Activated CD8-positive, alpha-beta memory T cell treated with anti-CD3 and anti-CD28 coated beads for 36 hours (primary cell): ENCODE results near the gene CTBP2. TPM values are rescaled to one million over a fixed set of nuclear protein-coding genes. Genes with fewer than 3 reads are reported as not detected.

Experiments used
- CTCF ChIA-PET: fragments of 350-600 bp; sonication (Branson Sonifier 250); formaldehyde crosslinking; loops from one replicate; lab custom pipeline; 2021; ENCODE audit warnings: antibody characterized with exemption; lab: Charles Lee
- POLR2A ChIA-PET: fragments of 350-600 bp; sonication (Branson Sonifier 250); formaldehyde crosslinking; loops from one replicate; lab custom pipeline; 2021; ENCODE audit warnings: antibody characterized with exemption; lab: Charles Lee
- total RNA-seq, 2 experiments: library from RNA; stranded (reverse); gene quantifications; one replicate each; pipeline ENCODE4 v1.2.3, GENCODE V29; 2021

CTBP2 gene
- total RNA-seq, 2 experiments from 2014 or later = 0.99 to 1.2 TPM

DNA sequence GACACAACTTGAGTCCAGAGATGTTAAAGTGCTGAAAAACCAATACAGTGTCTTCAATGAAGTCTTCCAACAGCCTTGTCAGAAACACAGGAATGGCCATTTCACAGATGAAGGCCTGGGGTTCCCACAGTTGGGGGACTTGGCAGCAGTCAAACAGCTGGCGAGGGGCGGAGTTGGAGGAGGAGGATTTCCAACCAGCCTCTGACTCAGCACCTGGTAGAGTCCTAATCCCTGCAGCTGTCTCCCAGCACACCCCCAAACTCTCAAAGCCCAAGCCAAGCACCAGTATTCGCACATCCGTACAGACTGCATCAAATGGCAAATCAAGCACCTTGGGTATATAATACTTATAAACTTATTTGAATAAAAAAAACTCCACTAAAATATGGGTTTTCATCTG, 28.0 kb downstream of the CTBP2 start:
- ChIA-PET POLR2A (no interaction called here), CTCF (no interaction called here)

DNA sequence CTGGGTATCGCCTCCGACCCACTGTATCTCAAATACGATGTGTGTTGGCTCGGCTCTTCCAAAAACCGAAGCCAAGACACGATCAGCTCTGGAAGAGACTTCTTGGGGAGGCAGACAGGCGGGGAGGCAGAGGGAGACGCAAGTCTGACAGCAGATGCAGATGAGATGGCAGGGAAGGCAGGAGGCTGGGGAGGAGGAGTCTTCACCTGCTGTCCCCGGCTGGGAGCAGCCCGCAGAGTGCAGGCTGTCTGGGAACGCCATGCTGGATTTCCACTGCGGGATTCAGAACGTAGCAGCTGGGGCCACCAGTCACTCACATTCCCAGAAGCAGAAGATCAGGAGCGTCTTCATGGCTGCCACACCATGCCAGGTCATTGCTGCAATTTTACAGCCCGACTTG, 29.4 kb downstream of the CTBP2 start:
- CTCF ChIA-PET = no interaction called here

DNA sequence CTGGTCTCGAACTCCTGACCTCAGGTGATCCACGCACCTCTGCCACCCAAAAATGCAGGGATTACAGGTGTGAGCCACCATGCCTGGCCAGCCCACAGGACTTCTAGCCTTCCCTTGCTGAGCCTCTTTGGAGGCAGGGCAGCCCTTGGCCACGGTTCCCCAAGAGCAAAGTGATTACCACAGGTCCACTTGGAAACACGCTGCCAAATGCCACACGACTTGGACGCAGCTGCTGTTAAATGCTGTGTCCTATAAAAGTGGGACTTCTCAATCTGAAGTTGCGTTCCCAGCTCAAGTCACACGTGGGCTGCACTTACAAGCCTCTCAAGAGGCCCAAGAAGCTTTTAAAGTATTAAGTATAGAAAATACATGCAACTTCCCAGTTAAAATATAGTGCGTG, 30.1 kb downstream of the CTBP2 start:
- ChIA-PET CTCF (no interaction called here), POLR2A (no interaction called here)

More for the DNA sequence above, 29.4 kb downstream of the CTBP2 start:
- POLR2A ChIA-PET = no interaction called here

DNA sequence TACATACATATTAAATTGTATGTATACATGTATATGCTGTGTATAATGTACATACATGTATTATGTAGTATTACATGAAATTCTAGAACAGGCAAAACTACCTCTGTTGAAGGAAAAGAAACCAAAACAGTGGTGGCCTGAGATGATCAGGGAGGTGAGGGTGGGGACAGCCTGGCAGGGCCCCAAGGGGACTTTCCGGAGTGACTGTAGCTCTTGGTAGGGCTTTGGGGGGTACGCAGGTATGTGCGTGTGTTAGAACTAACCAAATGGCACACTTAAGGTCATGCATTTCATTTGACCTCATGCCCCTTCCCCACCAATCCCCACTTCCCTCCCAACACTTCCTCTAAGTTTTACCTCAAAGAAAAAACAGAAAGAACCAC, 31.3 kb downstream of the CTBP2 start:
- POLR2A ChIA-PET = no interaction called here
- CTCF ChIA-PET = no interaction called here

DNA sequence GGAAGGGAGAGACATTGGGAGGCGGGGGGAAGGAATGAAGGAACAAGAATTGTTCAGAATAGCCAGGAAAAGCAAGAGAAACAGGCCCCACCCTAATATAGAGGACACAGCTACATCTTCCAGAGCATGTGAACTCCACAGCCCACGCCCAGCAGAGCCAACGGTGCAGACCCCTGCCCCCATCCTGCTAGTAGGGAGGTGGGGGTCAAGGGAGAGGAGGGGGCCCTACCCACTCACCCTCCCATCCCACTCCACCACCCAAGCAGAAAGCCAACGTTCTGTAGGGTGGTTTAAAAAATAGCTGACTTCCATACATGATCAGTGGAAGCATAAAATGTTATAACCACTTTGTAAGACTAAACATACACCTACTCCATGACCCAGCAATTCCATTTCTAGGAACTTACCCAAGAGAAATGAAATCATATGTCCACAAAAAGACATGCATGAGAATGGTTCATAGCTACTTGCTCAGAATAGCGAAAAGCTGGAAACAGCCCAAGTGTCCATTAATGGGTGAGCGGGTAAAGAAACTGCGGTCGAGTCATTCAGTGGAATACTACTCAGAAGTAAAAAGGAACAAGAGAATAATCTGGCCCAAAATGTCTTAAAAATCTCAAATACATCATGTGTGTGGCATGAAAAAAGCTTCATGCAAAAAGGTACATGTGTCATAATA, 31.8 kb downstream of the CTBP2 start:
- CTCF ChIA-PET = no interaction called here

DNA sequence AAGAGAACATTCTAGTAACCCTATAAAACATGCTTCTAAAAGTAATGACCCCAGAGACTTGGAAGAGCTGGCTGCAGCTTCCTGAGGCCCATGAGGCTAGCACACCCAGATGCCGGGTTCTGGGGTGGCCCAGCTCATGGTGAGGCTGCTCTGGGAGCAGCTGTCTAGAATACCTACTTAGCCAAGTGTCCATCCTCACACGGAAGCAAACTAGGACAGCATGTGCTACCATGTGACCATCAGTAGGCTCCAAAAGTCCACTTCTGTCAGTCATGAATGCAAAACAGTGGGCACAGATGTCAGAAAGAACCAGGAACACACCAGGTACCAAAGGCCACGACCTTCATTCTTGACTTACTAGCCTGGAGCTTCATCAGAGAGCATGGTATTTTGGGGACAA, 32.4 kb downstream of the CTBP2 start:
- ChIA-PET CTCF (no interaction called here), POLR2A (no interaction called here)

More for the DNA sequence above, 31.8 kb downstream of the CTBP2 start:
- POLR2A ChIA-PET = no interaction called here

DNA sequence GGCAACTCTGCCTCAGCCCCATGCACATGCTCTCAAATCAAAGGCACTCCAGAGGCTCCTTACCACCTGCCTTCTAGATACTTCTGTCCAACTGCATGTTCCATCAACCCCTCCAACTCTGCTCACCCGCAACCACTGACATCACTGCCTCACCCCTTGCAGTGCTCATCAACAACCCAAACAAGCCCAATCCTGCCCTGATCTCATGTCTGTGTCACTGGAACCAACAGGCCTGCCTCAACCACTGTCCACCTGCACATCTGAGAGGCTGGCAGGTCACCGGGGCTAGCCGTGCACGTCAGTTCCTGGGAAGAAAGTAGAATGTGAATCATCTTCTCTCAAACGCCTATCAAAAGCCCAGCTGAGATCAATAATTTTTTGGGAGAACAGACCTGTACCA, 33.3 kb downstream of the CTBP2 start:
- POLR2A ChIA-PET = no interaction called here
- CTCF ChIA-PET = no interaction called here

DNA sequence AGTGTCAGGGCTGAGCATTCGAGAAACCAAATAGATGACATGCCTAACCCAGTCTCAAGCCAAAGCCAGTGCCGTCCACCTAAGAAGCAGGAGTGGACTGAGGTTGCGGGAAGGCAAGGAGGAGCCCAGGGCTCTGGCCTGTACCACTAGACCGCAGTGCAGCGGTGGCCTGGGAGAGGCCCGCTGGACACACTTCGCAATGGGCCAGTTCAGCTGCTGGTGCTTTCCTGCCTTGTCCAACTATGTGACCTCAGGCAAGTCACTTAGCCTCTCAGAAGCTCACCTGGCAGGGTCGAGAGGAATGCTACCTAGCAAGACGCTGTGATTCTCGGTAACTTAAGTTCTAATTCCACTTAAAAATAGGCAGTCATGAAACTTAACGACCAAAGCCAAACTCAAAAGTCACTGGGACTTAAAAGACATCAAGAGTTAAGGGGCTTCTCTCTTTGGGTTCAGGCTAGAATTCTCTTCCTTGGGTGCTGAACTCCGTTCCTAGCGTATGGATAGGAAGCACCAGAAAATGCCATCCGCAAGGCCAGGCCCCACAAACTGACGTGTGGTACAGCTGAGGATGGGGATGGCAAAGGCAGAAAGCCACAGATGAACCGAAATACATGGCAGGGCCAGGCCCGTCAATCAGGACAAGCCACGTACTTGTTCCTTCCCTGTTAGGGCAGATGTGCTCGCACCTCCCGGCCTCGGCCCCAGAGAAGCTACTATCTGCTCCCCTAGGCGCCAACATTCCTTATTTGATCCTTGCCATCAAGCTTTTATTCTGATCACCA, 34.2 kb downstream of the CTBP2 start:
- POLR2A ChIA-PET = no interaction called here
- CTCF ChIA-PET = interaction anchor here (0.5 kb wide), 1 partner anchor 148 kb away, joined by 4 read pairs; no protein-coding TSS in a partner anchor

DNA sequence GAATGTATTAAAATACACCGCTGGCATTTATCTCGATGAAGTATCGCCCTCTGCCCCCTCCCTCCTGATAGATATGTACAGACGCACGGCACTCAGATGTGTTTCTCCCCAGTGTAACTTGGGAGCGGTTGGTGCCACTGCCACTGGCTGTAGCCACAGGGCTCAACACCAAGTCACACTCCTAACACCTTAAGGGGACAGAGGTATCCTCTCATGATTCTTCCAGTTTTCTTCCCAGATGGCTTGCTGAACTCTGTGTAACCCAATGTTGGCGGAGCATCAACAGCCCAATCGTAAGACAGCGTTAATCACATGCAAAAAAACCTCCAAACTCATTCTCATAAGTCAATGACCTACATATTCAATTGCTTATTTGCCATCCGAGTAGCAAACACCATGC, 35.5 kb downstream of the CTBP2 start:
- ChIA-PET POLR2A (no interaction called here), CTCF (no interaction called here)

DNA sequence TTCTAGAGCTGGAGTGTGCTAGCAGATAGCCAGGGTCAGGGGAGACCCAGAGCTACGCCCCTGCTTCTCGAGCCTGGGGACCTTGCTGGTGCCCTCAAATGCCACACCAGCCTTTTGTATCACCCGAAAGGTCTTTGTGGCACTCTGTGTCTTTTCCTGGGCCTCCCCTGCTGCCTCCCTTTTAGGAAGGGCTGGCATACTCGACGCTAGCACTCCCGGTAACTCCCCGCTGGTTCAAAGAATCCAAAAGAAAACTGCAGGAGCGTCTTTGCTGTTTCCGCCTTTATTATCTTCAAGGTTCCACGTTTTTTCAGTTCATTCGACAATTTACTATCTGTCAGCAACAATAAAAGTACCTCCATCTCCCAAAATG, 36.3 kb downstream of the CTBP2 start:
- POLR2A ChIA-PET = no interaction called here
- CTCF ChIA-PET = no interaction called here

DNA sequence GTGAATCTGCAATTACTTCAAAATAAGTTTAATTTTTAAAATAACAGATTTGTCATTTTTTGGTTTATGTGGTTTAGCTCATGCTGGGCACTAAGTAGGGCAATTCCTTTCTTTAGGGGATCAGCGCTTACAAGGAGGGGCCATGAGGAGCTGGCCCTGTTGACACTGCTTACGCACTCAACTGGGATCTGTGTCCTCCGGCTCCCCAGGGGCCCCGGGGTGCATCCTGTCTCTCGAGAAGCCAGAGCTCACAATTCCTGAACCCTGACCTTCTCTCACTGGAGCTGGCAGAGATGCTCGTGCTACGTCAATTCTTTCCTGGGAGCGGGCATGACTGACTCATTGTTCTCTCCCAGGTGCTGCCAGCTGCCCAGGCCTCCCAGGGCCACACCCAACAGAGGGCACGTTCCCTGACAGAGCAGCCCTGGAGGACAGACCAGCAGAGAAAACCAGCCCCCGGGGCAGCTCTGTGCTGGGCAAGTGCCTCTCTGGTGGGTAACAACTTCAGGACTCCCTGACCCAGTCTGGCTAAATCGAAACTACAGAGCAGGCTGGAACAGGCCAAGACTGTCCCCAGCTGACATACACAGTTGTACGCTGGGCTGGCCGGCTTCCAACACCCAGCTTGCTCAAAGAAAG, 36.8 kb downstream of the CTBP2 start:
- CTCF ChIA-PET = no interaction called here
- POLR2A ChIA-PET = no interaction called here

DNA sequence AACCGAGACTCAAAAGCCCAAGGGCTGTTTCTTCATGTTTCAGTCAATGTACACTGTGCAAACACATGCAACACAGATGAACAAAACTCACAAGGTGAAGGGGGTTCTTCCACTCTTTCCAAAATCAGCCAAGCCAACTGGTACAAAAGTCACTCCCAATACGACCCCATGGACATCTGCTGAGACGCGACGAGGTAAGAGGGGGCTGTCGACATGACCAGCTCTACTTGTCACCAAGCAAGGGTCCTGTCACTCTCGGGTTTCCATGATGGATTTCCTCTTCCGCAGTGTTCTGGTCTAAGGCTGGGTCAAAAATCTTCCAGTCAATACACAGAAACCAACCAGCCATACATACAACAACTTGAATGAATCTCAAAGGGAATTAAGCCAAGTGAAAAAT, 37.8 kb downstream of the CTBP2 start:
- ChIA-PET CTCF (no interaction called here), POLR2A (no interaction called here)

DNA sequence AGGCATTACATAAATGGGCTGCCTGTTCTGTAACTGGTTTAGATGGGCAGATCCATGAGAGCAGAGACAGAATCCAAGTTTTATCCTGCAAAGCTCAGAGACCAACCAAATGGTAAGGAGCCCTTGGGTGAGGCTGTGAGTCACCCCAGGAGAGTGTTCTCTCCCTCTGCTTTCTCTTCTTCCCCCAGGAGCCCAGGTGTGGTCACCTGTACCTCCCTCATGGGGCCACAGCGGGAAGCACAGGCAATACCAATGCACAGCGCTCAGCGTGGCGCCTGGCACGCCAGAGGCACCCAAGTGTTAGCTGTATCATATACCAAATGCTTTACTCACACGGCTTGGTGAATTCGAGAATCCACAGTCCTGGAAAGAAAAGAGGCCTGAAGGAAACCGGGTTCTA, 39.4 kb downstream of the CTBP2 start:
- ChIA-PET POLR2A (no interaction called here), CTCF (no interaction called here)

DNA sequence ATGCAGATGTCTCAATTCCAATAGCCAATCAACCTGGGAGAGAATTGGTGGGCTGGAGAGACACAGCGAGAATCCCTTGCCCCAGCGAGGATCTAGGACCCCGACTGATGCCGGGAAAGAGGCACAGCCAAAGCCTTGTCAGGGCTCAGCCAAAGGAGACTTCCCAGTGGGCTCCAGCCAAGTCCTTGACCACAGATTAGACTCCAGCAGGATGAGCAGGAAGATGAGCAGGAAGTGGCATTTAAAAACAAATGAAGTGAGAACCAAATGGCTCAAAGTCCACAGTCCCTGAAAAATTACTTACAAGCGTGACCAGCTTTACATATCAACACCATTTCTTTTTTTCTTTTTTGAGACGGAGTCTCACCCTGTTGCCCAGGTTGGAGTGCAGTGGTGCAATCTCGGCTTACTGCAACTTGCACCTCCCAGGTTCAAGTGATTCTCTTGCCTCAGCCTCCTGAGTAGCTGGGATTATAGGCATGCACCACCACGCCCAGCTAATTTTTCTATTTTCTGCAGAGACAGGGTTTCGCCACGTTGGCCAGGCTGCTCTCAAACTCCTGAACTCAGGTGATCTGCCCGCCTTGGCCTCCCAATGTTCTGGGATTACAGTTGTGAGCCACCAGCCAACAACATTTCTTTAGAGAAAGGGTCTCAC, 40.2 kb downstream of the CTBP2 start:
- CTCF ChIA-PET = no interaction called here

DNA sequence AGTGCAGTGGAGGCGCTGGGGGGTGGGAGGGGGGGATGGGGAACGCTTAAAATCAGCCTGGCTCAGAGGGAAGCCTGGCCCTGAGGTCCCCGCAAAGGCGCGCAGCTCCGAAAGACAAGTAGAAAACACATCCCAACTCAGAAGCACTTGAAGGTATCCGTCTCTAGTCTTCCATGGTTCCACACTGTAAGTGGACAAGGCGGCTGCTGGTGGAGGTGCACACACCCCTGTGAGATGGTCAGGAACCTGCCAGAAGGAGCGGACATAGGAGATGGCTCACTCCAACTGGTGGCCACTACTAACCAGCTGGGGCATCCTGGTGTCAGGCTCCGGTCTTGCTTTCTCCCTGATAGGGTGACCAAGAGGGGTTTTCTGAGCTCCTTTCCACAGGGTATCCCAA, 41.7 kb downstream of the CTBP2 start:
- POLR2A ChIA-PET = no interaction called here
- CTCF ChIA-PET = no interaction called here

More for the DNA sequence above, 40.2 kb downstream of the CTBP2 start:
- POLR2A ChIA-PET = no interaction called here

DNA sequence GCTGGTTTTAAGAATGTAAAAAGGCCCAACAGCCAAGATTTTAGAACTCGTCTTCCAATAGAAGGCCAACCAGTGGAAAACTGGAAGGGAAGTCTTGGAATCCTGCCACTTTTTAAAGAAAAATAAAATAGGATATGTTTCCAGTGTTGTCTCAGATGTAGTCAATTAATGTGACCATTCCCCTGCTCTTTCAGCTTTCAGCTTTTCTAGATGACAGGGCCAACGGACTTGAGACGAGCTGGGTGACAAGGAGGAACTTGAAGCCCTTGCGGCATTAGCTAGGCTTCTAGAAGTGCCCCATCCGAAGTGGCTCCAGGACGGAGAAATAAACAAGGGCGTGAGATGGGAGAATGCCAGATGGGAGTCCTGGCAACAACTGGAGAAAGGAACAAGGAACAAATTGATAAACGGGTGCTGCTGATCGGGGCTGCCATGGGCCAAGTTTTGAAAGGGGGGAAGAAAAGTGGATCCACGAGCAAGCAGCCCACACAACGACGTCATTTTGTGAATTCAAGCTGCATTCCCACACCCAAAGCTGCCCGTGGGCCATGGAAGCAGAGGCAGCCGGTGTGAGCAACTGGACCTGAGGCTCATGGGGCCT, 42.3 kb downstream of the CTBP2 start:
- ChIA-PET CTCF (no interaction called here), POLR2A (no interaction called here)

DNA sequence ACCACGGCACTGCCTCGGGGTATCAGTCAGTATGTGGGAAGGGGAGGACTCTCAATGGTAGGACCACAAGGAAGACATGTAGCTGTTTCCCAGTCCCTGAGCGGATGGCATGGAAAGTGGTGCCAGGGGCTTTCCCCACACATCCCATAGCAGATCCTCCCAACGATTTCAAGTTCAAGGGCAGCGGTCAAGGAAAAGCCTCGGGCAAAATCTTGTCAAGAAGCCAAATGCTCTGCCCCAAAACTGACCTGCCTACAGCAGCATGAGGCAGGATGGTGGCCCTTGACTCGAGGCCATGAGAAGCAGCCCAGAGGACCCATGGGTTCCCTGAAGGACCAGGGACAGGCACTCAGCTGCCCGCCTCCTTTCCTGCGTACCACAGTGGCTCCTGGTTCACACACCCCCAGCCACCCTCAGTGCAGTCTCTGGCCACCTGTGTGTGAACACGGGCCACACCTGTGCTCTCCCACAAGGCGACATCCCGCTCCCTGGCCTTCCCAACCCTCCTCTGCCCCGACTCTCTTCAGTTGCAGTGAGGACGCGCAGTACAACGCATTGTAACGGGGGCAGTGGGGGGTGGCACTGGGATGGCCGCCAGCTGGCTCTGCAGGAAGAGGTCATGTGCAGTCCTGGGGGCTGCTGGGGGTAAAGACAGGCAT, 43.6 kb downstream of the CTBP2 start:
- ChIA-PET POLR2A (no interaction called here), CTCF (no interaction called here)

DNA sequence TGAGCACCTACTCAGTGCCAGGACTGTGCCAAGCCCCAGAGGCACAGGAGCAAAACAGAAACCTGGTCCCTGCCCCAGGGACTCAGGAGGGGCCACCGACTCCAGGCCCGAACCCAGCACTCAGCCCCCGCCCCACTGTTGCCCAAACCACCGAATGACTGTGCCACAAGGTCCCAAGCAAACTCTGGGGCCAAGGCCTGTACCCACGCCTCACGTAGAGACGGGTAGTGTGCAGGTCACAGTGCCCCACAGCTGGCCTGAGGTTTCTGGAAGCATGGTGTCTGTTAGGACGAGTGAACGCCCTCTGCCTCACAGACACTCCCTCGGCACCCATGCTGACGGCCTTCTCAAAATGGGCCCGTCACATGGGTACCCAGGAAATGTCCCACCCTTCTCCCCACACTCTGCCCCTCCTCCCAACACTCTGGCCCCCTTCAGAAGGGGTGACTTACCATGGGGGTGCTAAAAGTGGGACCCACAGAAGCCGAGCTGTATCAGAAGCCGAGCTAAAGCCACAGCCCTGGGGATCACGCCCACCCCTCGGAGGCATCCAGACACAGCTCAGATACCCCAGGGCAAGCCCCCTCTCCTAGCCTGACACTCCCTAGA, 44.2 kb downstream of the CTBP2 start:
- CTCF ChIA-PET = no interaction called here
- POLR2A ChIA-PET = no interaction called here

DNA sequence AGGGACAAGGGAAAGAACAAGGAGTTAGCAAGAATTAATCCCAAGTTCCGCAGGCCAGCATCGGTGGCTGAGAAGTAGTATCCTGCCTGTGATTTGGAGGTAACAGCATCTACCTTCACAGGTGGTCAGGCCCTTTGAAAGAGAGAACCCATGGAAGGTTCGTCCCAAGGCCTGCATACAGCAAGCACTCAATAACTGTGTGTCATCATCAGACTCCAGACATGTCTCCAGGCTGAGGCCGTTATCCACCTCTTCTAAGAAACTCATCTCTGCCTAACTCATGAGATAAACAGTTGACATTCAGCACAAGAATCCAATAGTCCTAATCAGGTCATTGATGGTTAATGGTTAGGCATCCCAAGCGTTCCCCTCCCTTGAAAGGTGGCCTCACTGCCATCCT, 45.0 kb downstream of the CTBP2 start:
- ChIA-PET POLR2A (no interaction called here), CTCF (no interaction called here)
